SK-N-MC (cell line): ENCODE data around the gene ZAR1L.

ENCODE experiments used
- EZH2 ChIP-seq: fragments of 200-600 bp; sonication (generic); IDR thresholded peaks from one replicate; pipeline ENCODE4 v1.6.1; 2017; ENCODE audit warnings: antibody characterized with exemption
- FOXP2 ChIP-seq: optimal IDR thresholded peaks from 2 replicates; pipeline ENCODE3; 2011; ENCODE audit warnings: mild to moderate bottlenecking, moderate library complexity; ENCODE audit not compliant: insufficient read depth; ENCODE audit errors: extremely low read length, control extremely low read depth
- POLR2AphosphoS5 ChIP-seq: IDR thresholded peaks from 2 replicates; pipeline ENCODE4 v1.6.1; 2012; ENCODE audit warnings: mild to moderate bottlenecking, low read depth, low read length, borderline replicate concordance

DNA sequence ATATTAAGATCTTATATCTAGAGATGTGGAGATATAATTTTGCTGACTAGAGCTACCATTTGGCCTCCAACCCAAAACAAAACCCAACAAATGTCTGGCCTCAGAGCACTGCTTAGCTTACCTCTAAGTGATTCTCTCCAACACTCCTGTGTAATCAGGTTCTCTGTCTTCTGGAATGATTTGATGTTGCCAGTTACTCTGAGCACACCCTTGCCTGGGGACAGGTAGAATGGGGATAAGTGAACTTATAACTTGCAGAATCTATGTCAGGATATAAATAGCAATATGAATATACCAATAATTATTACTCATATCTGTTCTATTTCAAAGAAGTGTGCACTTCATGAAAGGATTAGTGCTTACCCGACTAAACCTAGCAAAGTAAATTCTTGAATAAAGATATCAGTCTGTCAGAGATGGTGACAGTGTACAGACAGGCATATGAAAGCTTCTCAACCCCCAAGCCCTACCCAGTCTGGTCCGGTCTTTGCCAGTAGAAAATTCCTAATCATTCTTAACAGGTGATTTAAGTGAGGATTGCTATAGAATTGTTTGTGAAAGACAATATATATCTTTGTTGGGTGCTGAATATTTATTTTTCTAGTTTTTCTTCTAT, 33.0 kb downstream of the ZAR1L start:
- TF ChIP-seq EZH2: no peak
- no peak for TF ChIP-seq POLR2AphosphoS5
- TF ChIP-seq FOXP2: no peak
